CD4-positive, alpha-beta T cell treated with Interleukin-1 beta for 1 hour (primary cell): Measurements from ENCODE around the gene NOTCH1.

Source experiments
- DNase-seq, 2 donors: peaks; one replicate each; pipeline ENCODE4 v3.0.0-alpha.2; 2020 to 2022

The NOTCH1 gene

DNA sequence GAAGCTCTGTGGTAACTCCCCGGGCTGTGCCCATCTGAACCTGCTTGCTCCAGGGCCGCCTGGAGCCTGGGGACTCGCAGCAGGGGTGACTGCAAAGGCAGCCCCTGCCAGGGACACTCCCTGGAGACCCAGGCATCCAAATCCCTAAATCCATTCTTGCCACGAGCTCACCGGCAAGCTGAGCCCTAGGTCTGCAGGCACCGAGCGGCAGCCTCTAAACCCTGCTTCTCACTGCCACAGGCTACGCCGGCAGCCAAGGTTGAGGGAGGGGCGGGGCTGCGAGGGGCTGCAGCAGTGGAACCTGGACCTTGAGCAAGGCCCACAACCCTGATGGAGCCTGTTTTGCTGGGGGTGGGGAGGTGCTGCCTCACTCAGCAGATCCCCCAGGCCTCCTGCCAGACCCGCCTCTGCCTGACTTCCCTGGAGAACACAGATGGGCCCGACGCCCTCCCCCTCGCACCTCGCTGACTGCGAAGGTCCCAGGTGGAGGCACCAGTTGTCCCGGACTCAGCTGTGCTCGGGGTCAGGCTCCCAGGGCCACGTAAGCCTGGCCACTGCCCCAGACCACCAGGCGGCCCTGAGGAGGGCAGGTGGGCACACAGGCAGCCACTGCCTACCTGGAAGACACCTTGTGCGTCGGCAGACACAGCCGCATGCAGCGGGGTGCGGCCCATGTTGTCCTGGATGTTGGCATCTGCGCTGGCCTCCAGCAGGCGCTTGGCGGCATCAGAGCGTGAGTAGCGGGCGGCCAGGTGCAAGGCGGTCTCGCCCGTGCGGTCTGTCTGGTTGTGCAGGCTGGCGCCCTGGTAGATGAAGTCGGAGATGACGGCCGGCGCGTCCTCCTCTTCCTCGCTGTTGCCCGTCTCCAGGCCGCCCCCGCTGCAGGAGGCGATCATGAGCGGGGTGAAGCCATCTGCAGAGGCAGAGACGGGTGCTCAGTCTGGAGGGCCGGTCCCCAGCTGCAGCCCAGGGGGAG is 45.6 kb downstream of the NOTCH1 start:
- DNase-seq = no peak

DNA sequence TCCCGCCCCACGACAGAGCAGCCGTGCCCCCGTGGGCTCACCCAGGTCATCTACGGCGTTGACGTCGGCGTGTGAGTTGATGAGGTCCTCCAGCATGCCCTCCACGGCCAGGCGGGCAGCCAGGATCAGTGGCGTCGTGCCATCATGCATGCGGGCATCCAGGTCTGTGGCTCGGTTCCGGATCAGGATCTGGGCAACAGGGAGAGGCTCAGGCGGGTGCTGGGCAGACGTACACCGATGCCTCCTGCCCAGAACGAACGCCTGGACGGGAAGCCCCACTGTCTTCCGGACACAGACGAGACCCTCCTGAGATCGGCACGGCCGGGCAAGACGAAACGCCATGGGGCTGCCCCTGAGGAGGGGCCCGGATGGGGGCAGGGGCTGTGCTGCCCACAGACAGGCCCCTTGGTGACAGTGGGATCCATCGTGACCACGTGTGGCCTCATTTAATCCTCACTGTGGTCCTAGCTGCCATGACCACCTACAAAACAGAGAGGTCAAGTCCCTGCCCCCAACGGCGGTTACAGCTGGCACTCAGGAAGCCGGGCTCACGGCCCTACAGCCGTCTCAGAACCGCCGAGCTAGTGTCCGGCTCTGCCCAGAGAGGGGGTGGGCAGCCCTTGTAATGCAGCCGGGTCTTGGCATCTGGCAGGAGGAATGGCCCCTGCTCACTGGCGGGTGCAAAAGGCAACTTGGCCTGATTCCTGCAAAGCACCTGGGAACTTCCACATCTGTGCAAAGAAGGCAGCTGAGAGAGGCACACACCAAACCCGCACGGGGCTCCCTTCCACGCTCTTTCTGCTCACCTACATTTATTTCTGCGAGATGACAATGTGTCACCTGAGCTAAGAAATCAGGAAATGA is 46.5 kb downstream of the NOTCH1 start:
- no peak for DNase-seq

DNA sequence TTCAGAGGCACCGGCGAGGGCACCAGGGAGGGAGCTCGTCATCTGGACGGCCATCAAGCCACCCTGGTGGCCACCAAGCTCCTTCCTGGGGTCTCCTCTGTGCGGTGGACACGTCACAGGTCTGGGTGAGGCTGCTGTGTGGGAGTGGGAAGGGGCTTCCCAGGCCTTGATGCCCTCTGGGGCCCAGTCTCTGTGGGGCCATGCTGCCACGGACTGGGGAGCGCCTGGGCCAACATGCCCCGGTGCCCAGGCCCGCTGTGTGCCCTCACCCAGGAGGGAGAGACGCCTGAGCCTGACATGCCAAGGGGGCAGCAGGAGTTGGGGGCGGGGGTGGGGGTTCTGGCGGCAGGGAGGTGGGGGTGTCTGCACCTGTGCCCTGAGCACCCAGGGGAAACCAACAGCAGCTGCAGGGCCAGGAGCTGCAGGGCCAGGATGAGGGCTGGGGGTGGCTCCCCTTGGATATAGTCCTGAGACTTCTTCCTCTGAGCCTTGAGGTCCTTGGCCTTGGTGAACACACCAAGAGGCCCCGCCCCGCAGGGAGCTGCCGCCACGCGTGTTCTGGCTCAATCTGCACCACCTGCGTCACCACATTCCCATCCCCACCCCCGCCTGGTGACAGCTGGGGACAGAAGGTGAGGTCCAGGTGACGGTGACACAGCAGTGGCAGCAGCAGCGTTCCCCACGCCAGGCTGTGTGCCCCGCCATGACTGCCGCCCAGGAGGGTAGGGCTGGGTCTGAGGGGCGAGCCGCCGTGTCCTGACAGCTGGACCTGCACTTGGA is 47.7 kb downstream of the NOTCH1 start:
- DNase-seq = no peak

DNA sequence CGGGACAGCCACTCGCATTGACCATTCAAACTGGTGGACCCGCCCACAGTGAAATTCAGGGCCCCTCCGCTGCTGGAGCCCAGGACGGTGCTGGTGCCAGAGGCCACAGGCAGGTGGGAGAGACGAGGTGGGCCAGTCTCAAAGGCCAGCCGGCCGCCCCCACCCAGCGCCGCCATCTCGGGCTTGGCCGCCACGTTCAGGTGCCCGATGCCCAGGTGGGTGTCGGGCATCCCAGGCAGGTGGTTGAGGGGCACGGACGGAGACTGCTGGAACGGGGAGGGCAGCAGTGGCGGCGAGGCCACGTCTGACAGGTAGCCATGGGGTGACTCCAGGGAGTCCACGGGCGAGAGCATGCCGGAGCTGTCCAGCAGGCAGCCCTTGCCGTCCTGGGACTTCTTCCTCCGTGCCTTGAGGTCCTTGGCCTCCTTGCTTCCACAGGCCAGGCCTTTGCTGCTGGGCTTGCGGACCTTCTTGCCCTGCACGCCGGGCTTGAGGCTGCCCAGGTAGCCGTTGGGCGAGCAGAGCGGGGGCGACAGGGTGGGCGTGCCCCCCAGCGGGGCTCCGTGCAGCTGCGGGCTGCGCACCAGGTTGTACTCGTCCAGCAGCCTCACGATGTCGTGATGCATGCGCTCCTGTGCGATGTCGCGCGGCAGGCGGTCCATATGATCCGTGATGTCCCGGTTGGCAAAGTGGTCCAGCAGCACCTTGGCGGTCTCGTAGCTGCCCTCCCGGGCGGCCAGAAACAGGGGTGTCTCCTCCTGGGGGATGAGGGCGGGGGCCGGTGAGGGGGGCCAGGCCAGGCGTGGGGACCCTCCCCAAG is 48.8 kb downstream of the NOTCH1 start:
- no peak for DNase-seq

DNA sequence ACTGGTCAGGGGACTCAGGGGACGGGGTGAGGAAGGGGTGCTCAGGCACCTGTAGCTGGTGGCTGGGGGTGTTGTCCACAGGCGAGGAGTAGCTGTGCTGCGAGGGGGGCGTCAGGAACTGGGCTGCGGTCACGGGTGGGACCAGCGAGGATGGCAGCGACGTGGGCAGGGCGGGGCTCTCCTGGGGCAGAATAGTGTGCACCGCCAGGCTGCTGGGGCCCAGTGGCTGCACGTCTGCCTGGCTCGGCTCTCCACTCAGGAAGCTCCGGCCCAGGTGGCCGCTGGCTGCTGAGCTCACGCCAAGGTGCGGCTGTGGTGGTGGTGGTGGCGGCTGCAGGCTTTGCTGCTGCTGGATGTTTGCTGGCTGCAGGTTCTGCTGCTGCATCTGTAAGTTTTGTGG is 49.7 kb downstream of the NOTCH1 start:
- no peak for DNase-seq

DNA sequence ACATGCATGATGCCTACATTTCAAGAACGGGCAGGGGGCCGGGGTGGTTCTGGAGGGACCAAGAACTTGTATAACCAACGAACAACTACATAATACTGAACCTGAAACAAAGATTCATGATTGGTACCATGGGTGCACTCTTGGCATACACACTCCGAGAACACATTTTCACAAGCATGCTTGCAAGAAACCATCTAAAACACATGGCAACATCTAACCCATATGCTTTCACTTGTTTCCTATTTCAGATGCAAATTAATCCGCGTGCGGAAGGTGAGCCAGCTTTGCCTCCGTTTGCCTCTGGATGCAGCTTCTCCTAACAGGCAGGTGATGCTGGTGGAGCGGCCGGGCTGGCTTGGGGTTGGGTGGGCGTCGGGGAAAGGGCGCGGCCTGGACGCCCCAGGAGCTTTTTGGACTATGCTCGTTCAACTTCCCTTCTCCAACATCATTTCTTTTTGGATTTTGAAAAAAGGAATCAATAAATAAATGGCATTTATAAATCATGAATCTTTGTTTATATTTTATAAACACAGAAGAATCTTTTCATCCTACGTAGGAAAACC is 50.5 kb downstream of the NOTCH1 start:
- DNase-seq = no peak

DNA sequence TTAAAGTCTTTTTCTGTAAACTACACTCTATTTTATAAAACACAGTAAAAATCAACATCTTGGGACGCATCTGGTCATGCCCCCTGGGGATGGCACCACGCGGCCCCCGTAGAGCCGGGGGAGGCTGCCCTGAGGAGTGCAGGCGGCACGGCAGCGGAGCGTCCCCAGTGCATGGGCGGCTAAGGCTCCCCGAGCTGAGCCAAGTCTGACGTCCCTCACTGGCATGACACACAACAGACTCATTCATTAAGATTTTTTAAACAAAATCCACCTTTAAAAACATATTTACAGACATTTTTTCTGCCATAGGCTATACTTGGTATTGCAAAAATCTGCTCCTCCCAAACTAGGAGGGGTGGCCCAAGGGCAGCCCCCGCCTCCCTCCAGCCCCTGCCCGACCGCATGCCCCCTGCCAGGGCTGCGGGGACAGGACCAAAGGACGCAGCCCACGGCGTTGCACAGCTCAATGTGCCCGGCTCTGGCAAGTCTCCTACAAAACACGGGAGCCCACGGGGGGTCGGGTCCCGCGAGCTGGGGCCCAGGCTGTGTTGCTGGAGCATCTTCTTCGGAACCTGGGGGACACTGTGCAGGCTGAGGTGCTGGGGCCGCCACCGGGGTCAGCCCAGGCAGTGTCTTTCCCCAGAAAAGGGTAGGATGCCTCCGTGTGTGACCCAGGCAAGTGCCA is 51.2 kb downstream of the NOTCH1 start:
- no peak for DNase-seq

DNA sequence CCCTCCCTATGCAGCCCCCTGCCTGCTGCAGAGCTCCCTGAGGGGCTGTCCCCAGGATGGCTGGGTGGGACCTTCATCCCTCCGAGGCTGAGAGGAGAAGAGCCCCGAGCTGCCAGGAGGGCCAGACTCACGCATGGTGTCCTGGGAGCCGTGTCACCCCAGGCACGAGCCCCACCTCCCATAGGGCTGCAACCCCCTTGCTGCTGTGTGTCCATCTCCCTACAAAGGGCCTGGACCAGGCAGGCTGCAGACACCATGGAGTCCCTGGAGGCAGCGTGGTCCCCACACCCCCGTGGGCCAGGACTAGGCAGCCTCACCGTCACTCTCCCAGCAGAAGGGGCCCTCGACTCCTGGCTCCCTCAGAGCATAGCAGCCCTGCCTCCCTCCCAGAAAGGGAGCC is 51.8 kb downstream of the NOTCH1 start:
- DNase-seq = no peak

DNA sequence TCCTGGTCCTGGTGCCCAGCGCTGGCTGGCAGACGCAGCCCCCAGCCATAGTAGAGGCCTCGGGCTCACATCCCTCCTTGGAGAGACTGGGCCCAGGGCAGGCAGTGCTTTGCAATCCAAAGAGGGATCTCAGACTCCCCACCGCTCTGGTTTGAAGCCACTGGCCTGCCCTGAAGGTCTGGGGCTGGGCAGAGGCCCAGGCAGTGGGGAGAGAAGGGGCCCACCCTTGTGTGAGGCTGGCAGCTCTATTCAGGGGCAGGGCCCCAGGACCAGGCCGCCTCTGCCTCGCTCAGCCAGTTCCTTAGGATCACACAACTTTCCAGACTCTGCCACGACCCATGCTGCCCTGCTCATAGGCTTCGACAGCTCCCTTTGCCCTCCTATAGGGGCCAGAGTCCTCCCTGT is 52.3 kb downstream of the NOTCH1 start:
- no peak for DNase-seq

DNA sequence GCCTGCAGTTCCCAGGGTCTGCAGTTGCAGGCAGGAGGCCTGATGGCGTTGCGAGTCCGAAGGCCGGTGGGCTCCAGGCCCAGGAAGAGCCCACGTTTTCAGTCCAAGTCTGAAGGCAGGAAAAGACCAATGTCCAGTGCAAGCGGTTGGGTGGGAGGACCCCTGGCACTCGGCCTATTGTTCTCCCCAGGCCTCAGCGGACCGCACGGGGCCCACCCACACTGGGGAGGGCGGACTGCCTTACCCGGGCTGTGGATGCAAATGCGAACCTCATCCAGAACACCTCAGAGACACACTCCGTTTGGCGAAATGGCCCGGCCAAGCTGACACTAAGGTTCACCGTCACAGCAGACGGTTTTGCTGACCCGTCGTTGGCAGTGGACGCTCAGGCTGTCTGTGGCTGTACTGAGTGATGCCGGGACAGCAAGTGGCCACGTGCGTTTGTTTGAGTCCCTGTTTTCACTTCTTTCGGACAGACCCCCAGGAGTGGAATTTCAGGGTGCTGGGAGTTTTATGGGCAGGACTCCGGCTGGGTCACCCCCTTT is 52.8 kb downstream of the NOTCH1 start:
- no peak for DNase-seq

DNA sequence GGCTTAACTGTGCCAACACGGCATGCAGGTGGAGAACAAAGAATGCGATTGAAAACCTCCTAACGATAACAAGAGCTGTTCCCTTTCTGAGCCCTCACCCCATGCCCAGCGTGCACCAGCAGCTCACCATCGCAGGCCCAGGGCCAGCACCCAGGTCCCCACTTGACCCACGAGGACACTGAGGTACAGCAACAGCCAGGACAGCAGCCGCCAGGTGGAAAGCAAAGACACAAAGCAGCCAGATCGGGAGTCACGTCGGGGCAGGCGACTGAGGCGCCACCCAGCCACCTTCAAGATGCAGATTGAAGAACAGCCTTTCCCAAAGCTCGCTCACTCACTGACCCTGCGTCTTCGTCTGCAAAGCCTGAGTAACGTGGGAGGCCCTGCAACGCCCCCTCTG is 56.1 kb downstream of the NOTCH1 start:
- no peak for DNase-seq

DNA sequence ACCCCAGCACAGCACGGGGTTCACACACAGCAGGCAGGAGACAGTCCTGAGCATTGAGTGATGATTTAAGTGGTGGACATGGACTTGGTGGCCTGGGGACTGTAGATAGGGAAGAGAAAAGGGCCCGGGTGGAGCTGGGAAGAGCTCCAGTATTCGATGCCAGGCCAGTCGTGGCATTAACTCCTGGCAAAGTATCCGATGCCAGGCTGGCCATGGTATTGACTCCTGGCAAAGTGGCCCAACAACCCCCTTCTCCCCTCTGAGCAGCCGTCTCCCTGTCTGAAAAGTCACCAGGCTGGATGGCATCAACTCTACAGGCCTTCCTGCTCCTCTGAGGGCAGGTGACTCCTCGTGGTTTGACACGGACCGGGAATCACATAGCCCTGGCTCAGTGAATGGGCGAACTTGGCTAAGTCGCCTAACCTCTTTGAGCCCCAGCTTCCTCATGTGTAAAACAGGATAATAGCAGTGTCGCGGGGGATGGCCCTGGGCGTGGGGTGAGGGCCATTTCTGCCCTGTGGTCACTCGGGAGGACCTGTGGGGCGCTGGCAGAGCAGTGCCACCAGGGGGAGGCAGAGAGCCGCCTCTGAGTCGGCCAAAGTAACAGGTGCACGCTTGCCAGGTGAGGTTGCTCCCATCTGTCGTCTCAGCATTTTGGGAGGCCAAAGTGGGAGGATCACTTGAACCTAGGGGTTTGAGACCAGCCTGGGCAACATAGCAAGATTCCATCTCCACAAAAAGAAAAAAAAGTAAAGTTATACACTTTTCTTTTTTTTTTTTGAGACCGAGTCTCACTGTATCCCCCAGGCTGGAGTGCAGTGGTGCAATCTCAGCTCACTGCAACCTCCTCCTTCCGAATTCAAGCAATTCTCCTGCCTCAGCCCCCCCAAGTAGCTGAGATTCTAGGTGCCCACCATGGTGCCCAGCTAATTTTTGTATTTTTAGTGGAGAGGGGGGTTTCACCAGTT is 57.3 kb downstream of the NOTCH1 start:
- DNase-seq = peak; percentile 68 to 76

DNA sequence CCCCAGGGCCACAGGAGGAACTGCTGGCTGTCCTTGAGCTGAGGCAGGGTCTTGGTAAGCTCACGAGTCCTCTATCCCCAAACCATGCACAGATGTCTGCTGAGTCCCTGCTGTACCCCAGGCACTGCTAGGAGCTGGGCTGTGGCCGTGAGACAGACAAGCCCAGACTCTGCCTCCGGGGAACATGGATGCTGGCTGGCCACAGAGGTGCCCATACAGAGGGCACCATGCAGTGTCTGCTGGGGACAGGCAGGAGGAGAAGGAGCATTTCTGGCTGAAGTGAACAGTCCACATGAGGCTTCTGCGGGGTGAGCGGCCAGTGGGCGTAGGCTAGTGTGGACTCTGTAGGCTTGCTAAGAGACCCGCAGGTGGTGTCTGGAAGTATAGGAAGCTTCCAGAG is 58.2 kb downstream of the NOTCH1 start:
- no peak for DNase-seq

DNA sequence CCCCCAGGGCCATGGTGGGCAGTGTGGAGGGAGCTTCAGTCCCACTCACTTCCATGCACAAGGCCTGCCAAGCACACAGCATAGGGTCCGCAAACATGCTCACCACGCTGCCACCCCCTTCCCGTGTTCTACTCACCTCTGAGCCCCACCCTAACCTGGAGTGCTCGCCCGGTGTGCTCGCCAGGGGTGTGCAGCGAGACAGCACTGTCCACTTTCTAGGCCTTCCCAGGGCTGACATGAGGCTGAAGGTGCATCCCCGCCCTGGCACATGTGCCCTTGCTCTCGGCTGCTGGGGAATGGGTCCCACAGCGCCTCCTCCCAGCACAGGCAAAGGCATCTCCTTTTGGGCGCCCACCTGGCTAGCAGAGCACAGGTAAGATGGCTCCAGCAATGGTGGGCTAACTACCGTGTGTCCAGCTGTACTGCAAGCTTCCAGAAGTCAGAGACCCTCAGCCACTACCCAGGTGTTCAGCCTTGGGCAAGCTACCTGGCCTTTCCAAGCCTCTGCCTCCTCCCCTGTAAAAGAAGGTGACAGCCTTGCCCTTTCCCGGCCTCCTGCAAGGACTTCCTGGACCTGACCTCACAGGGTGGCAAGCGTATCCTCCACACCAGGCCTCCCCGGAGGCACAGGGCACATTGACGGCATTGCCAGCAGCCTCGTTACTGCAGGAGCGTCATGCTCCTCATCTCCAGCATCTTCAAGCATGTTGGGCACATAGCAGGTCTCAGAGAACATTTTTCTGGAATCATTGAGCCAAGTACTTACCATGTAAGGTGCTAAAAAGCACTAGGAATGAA is 58.8 kb downstream of the NOTCH1 start:
- no peak for DNase-seq

DNA sequence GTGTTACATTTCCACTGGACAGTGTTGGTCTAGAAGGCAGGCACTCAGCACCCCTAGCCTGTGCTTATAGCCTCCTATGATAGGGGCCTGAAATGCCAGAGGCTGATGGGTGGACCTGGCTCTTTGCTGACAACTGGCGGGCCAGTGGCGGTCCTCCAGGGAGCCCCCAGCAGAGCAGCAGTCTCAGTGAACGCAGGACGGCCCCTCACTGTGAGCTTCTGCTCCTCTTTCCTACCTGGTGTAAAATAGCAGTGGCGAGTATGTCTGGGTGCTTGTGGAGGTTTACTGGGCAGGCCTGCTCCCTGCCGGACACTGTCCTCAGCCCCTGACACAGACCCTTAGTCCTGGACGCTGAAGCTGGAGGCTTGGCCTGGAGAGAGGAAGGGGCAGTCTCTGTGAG is 59.7 kb downstream of the NOTCH1 start:
- DNase-seq = no peak

DNA sequence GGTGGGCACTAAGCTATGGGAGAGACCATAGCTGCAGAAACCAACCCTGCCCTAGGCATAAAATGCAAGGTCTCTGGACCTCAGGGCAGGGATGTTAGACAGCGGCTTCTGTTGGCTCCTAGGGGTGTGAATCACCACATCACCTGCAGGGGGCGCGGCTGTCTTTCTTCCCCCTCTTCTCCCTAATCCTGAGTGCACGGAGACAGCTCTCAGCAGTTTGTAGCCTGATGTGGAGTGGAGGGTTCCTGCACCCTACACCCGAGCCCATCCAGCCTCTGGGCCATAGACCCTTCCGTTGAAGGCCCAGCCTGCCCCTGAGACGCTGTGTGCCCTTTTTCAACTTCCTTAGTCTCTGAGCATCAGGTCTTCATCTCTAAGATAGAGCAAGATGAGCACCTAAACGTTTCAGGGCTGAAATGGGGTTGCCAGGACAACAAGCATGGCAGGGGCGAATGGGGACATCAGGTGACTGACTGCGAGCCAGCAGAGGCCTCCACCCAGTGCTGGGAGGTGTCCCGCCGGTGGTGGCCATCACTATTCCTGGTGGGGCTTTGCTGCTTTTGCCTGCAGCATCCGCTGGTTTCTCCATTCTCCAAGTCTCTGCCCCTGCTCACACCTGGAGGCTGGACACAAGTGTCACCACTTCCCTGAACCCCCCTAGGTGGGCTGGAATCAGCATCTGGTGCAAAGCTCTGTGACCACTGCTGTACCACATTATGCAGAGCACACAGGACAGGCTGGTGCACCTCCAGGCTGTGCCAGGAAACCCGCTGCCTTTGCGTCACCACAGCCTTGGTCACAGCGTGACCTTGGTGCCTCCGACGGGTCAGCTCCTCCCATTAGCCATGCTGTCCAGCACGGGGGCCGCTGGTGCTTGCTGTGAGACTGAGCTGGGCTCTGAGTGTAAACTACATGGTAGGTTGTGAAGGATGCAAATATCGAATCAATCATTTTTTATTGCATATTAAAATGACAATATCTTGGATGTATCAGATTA is 60.5 kb downstream of the NOTCH1 start:
- peak; percentile 80 to 81 for DNase-seq
